HL-60/S4 treated with retinoic acid at 250 ng/mL for 4 days and 3 days (cell line): ENCODE measurements around the gene CBFA2T3.
"Not testable (repeated sequence)": the region's sequence is repeated elsewhere in the genome, so short reads cannot be mapped to it uniquely, and the experiment has no call there.

Source experiments
- in situ Hi-C: fragments of 300-500 bp; cut with MboI; formaldehyde crosslinking; loops from 2 replicates; pipeline ENCODE4 v1.7.0; 2022; ENCODE audit warnings: low sequenced_read_pairs

The CBFA2T3 gene

DNA sequence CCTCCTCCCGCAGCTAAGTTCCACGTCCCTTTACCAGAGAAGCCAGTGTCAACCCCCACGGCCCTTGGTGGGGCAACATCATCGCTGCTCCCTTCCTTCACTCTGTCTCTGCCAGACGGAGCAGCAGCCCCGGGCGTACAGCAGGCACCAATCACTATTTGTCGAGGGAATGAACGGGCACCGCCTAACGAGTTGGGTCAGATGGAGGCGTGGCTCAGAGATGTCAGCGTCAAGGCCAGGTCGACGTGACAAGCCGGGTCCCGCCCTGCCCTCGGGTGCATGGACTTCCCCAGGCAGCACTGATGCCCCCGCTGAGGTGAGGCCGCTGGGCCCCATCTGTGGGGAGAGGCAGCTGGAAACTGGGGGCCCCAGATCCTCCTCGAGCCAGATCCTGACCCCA lies 50.0 kb downstream of the CBFA2T3 start:
- in situ Hi-C loops, result no loop called here

DNA sequence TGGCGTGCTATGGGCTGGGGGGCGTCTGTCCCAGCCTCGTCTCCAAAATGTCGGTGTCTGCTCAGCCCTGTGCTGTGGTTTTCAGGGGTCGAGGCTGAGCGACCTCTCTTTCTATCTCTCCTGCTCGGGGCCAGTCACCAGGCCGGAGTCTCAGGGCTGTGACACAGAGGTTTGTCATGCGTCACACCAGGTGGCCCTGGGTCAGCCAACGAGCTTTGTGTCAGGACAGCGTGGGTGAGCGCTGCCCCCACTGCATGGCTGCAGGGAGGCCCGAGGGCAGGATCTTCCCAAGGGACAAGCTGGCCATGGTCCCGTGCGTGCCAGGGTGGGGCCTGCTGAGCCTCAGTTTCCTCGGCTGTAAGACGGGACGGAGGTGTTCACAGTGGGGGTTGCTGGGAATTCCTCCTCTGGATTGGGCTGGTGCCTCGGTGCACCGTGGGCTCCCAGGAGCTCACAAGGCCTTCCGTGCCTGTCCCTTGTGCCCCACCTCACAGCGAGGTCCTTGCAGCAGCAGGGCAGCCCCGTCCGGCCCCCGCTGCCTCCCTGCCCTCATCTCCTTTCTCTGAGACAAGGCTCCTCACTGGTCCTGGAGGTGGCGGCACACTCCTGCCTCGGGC lies 50.5 kb downstream of the CBFA2T3 start:
- in situ Hi-C loops, result no loop called here

DNA sequence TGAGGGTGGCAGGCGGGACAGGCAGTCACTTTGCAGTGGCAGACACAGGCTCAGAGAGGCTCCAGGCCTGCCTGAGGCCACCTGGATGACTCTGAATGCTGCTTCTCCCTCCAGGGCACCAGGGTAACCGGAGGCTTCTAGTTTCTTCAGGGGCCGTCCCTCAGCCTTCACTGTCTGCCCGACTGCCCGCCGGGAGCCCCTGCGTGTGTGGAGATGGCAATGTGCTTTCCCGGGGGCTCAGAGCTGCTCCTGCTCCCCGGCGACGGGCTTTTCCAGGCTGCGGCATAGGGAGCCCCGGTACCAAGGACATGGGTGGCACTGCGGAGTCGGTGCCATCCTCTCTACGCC lies 51.5 kb downstream of the CBFA2T3 start:
- in situ Hi-C loops, result no loop called here

DNA sequence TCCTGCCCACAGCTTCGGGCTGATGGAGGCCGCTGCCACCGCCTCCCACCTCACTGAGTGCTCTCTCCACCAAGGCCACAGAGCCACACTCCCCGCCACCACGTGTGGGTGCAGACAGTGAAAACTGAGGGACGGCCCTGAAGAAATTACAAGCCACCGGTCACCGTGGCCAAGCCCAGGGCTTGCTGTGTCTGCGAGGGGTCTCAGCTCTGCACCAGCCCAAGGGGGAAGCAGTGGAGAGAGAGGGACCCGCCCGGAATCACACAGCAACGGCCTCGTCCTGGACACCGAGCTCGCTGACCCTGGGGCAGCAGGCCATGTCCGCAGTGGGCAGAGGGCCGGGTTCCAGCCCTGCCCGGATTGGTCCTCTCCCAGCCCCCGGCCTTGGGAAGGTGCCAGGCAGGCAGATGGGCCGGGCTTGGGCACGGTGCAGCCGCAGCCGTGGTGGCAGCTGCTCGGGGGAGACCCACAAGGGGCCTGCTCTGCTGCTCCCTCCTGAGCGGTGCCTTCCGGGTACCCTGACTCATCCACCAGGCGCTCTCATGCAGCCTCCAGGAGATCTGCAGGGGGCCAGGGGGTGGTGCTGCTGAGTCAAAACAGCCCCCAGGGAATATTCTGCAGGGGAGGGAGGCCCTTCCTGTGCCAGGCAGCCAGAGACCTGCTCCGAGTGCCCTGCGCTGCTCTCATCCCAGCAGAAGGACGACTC lies 52.0 kb downstream of the CBFA2T3 start:
- in situ Hi-C loops, result no loop called here

DNA sequence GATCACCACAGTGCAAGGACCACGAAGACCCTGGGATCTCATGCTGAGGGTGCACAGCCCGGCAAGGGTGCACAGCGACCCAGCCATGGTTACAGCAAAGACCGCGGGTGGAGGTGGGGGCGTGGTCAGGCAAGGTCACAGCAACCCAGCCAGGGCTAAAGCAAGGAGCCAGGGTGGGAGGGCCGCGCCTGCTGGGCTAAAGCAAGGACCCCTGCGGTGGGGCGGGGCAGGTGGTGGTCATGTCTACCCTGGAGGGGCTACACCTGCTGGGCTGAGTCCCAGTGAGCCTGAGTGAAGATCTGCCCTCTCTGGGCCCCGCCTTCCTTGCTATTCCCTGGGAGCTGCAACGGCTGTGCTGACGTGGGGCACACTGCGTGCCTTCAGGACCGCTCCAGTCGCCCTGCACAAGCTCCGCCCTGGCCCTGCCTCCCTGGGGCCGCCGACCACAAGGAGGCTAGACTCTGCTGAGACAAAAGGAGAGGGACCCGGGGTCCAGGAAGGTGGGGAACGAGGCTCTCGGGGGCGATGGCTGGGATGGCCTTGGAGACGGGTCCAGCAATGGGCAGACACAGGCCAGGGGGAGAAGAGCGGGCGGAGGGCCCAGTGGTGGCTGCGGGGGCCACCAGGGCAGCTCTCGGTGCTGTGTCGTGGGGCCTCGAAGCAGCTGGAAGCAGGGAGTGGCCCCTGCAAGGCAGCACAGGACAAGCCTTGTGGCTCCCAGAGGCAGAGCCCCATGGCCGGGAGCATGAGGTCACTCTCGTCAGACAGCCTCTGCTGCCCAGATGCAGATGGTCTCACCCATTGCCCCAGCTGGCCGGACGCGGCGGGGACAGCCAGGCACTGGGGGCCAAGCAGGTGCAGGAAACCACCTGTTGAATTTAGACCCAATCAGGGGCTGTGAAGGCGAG lies 52.8 kb downstream of the CBFA2T3 start:
- in situ Hi-C loops, result no loop called here

DNA sequence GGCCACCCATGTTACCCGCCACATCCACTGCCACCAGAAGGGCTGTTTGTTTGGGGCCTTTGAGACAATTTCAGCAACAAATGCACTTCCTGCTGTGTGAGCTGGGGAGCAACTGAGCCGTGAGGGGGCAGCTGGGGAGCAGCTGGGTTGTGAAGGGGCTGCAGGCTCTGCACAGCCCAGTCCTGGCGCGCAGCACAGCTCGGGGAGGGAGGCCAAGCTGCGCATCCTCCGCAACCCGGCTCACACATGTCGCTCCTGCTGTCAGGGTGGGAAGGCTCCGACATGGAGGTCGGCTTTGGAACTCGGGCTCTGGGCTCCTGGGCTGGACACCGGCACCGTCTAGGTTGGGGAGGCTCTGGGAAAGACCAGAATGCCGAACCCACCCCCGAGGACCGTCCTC lies 53.6 kb downstream of the CBFA2T3 start:
- in situ Hi-C loops, result no loop called here

DNA sequence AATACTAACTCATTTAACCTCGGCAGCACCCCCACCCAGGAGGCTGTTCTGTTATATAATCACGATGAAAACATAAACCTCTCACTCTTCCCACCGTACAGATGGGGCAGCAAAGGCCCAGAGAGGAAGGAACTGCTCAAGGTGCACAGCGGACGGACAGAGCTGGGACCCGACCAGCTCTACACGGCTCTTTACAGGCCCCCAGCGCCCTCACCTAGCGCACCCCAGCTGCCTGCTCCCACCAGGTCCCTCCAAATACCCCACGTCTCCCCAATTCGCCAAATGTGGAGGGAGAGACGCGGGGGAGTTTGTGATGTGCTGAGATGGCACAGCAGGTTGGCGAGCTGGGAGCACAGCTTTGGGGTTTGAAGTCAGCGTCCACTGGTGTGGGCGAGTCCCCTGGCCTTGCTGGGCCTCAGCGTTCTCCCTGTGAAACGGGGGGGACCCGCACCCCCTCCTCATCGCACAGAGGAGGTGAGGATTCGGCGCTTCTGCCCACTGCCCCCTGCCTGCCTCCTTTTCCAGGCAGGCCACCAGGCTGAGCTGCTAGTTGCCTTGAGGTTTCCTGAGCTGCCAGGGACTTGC lies 54.1 kb downstream of the CBFA2T3 start:
- in situ Hi-C loops, result no loop called here

DNA sequence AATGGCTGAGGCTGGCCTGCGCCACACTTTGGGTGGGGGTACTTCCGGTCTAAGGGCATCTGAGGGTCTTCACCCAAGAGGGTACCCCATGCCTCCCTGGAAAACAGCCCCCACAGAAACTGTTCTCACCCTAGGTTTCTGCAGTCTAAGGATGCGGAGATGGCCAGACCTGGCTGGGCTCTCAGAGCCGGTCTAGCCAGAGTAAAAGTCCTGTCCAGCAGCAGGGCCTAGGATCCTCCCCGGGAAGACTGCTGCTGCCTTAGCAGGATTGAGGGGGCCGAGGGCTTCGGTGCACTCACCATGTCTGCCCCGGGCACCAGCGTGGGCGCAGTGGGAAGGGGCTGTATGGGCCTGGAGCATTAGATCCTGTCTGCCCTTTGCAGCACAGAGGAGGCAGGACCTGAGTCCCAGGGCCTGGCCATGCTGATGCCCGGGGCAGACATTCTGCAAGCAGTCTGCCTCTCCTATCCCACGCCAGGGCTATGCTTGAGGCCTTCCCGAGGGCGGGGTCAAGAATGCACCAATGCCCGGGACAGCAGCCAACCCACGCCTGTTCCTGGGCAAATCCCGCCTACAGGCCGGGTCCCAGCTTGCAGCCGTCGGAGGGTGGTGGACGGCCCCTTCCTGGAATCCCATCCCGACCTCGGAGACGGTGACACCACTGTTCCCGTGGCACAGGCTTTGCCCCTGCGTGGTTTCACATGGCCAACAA lies 54.7 kb downstream of the CBFA2T3 start:
- in situ Hi-C loops, result no loop called here

DNA sequence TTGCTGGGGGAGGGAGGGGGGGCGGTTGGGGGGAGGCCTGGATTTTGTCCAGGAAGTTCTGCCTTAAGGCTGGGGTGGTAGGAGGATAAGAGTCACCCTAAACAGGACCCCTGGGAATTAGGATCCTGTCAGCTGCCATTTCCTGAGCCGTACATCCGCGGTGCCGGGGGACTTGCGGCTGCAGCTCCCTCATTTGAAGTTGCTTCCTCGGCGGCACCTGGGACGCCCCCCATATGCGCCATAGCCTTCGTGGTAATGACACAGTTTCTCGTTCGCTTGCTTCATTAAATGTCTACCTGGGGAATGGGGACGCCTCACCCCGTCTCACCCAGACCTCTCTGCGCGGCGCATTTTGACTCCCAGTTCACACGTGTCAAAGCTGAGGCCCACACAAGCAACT lies 55.4 kb downstream of the CBFA2T3 start:
- in situ Hi-C loops, result no loop called here

DNA sequence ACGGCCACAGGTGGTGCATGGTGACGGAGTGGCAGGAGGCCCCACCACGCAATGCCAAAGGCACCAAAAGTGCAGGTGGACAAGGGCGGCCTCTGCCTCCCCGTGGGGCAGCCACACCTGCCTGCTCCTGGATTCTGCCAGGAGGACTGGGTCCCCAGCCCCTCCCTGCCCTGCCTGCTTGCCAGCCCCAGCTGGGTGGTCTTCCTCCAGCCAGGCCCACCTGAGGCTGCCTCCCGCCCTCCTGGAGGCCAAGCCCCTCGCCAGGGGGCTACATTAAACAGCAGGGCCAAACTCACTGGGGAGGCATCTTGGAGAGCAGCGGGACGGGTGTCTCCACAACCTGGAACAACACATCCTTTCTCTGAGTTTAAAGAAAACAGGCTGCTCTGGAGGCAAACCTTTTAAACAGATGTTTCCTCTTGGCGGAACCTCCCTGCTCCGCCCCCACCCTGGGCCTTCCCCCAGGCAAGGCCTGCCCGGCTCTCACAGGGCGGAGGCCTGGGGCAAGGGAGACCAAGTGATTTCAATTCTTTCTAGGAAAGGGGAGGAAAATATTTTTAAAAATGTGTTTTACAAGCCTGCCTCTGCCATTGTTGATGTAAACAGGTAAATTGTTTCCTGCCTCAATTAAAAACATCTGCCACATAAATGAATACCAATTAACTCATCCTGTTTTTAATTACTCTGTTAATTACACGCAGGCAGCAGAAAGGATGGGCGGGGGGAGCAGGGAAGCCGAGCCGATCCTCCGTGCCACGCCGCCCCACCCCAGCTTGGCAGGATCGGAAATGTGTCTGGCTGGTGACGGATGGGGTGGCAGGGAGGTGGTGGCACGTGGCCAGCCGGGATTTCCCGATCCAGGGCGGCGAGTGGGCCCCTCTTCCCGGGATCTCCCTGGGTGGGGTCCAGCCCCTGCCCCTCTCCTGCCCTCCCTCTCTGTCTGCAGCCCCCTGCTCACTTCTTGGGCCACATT lies 56.1 kb downstream of the CBFA2T3 start:
- in situ Hi-C loops, result no loop called here

DNA sequence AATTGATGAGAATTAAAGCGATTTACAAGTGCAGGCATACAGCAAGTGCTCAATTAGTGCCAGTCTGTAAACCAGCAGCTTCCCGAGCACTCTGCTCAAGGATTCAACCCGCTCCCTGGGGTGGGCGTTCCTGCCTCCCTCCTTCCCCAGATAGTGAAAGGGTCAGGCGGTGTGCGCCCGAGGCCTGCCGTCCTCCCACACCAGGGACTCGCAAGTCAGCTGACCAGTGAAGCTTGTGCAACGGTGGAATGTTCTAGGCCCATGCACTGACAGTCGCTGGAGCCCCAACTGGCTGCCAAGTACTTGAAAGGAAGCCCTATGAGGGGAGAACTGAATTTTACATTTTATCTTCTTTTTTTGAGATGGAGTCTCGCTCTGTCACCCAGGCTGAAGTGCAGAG lies 57.1 kb downstream of the CBFA2T3 start:
- in situ Hi-C loops, result no loop called here

DNA sequence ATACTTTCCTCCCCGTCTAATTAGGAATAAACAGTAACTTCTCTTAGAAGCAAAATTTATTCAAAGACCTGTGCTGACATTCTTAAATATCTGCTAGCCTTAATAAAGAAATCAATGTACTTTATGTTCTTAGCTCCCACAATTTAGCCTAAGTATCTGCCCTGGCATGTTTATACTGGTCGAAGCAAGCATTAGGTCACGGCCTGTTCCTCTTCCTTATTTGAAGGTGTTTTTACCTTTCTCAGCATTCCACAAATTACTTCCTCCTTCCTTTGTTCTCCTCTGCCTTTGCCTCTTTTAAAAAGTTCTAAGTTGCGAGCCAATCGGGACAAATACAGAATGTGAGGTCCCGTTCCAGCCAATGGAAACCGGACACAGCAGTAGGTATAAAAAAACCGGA lies 58.1 kb downstream of the CBFA2T3 start:
- in situ Hi-C loops, result not testable (repeated sequence)

DNA sequence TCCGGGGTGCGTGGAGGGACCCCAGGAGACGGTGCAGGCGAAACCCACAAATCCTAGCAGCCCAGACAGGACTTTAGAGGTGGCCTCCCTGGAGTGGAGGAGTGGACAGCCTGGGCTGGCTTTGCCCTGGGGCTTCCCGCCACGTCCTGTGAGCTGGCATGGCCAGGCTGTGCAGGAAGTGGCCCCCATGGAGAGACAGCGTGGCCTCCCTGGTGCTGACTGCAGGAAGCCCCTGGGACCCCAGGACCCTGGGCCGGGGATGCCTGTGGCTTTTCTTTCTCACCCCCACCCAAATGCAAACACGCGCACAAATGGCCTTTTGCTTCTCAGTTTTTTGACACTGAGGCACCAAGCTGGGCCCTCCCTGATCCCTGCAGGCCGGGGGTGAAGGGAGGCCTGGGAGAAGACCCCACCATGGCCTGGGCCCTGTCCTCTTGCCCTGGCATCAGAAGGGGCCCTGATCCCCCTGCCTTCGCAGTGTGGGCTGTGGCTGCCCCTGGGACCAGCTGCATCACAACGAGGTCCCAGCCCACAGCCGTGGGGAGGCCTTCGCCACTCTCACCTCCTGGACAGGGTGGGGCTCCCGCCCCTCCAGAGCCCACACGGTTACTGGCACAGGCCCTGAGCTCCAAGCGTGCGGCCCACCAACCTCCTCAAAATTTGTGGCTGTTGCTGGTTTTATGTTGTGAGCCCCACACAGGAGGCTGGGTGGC lies 58.9 kb downstream of the CBFA2T3 start:
- in situ Hi-C loops, result no loop called here

DNA sequence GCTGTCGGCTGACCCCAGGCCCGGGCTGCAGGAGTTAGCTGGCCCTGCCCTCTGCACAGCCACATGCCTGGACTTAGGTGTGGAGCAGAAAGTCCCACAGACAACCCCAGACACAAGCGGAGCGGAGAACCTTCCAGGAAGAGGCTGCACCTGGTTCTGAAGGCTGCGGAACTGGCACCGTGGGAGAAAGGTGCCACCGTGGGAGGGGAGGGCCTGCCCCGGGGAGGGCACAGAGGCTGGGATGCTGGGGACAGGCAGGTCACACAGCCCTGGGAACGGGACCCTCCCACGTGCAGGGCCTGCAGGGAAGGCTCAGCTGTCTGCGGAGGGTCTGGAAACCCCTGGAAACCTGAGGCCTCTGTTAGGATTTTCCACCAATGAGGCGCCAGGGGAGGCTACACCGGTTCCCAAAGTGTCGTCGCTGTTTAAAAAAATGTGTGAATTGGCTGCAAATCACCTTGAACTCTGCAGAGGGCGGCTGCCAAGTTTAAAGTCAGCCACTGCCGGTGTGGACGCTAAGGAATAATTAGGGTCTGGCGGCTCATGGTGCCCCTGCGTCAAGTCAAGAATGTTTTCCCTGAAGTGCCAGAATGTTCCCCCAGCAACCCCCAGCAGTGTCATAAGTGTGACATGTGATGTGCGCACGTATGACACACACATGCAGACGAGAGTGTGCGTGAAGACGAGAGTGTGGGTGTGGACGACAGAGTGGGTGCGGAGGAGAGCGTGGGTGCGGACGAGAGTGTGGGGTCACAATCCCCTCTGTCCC lies 59.7 kb downstream of the CBFA2T3 start:
- in situ Hi-C loops, result no loop called here

DNA sequence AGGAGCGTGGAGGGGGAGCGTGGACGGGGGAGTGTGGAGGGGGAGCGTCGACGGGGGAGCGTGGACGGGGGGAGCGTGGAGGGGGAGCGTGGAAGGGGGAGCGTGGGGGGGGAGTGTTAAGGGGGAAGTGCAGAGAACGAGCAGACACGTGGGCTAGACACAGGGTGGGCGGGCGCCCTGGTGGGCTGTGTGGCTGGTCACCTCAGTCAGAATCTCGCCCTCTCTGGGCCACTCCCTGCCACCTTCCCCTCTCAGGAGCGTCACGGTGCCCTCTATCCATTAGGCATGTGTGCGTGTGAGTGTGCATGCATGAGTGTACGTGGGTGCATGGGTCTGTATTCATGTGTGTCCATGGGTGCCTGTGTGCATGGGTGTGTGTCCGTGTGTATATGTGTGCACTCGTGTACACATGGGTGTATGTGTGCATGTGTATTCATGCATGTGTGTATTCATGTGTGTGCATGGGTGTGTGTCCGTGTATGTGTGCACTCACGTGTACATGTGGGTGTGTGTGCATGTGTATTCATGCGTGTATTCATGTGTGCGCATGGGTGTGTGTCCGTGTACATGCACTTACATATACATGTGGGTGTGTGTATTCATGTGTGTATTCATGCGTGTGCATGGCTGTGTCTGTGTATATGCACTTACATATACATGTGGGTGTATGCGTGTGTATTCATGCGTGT lies 61.2 kb downstream of the CBFA2T3 start:
- in situ Hi-C loops, result no loop called here

DNA sequence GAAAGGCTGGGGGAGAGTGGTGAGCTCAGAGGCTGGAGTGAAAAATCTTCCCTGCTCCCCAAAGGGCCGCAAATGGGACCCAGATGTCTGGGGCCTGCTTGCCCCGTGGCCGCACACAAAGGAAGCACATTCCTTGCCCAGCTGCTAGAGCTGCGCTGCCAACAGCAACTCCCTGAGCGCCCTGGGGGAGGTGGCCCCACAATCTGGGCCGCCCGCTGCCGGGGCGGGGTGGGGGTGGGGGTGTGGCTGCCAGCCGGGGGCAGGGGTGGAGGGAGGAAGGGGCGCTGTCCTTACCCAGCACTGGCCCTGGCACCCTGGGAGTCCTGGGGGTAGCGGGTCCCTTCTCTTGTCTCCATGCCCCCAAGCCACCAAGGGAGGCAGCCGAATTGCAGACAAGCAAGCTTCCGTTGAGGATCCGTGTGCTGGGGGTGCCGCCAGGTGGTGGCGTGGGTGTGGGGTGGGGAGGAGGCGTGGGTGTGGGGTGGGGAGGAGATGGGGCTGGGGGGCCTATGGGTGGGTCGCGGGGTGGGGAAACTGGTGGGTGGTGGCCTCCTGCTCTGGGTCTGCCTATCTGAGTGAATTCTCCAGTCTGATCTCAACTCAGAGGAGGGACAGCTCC lies 62.1 kb downstream of the CBFA2T3 start:
- in situ Hi-C loops, result no loop called here

DNA sequence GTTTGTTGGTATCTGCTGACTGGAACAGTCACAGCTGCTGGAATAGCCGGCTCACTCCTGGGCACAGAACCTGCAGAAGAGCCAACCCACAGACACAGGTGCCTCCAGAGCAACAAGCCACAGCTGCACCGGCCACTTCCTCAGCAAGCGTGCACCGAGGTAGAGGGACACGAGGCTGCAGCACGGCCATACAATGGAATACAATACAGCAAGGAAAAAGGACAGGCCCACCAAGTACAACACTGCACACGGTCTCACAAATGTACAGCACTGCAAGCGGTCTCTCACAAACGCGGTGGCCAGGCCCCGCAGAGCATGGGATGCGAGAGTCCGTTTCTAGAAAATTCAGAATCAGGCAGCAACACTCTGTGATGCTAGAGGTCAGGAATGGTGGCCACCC lies 63.1 kb downstream of the CBFA2T3 start:
- in situ Hi-C loops, result no loop called here
